Globus pallidus (tissue), 1 donor: Measurements from ENCODE around the gene UMOD.
"Not testable (repeated sequence)": the region's sequence is repeated elsewhere in the genome, so short reads cannot be mapped to it uniquely, and the experiment has no call there.

ENCODE experiments used
- DNase-seq: peaks from one replicate; pipeline ENCODE4 v3.0.0-alpha.2; 2015; ENCODE audit warnings: low spot score

UMOD gene

DNA sequence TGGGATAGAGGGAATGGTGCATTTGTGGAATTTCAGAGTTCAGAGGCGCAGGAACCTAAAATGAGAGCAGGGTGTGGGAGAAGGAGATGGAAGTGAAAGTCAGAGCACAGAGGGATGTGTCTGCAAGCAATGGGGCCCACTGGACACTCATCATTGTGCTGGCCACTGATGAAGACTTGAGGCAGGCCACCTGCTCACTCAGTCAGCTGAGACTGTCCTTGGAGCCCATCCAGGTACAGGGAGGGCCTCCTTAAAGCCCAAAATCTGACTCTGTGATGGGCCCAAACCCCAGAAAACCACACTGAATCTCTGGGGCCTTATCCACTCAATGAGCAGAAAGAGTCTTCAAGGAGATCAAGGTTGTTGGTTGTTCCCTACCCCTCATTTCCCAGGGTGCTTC, 30.8 kb downstream of the UMOD start:
- DNase-seq: no peak

DNA sequence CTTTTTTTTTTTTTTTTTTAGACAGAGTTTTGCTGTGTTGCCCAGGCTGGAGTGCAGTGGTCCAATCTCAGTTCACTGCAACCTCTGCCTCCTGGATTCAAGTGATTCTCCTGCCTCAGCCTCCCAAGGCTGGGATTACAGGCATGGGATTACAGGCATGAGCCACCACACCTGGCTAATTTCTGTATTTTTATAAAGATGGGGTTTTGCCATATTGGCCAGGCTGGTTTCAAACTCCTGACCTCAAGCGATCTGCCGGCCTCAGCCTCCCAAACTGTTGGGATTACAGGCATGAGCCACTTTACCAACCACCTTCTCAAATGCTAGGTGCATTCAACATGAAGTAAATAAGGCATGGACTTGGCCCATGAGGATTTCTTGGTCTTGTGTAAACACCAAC, 31.5 kb downstream of the UMOD start:
- DNase-seq: not testable (repeated sequence)

DNA sequence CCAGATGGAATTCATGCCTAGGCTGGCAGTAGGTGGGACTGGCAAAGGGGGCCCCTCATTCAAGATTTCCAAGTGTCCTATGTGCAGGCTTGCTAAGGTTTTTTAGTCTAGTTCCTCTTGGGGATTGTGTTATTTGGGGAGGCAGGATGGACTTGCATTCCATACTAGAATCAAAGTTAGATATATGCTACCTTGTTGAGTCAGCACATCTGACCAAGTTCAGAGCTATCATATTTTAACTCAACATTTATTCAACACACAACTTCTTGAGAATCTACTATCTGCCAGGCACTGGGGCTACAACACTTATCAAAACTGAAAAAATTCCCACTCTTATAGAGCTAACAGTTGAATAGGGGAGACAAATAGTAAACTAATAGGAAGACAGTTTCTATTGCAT, 31.9 kb downstream of the UMOD start:
- no peak for DNase-seq

DNA sequence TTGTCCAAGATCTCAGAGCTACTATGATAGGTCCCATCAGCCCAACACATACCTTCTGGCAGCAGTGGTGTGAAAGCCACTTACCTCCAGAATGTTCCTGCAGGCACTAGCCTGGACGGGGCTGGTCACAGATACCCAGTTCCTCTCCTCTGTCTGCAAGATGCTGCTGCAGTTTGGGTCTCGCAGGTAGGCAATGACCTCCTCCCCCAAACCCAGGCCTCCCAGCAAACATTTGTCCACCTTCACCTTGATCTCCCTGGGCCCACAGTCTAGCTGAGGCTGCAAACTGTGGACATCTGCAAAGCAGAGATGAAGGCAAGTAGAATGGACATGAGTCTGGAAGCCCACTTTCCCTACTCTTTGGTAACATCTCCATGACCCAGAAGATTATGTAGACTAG, 32.3 kb downstream of the UMOD start:
- DNase-seq: no peak

DNA sequence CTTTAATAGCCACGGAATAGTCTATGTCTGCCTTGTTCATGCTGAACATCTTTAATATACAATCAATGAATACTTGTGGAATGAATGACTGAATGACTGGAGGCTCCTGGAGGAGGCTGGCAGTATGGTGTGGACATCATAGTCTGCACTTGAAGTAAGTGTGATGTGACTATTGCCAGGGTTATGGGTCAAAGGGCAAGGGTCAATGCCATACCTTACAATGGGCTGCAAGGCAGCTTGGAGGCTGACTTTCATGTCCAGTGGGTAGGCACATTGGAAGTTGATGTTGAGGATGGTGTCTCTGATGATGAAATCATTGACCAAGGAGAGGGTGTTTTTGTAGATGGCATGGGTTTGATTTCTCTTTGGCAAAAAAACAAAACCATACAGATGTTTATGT, 33.1 kb downstream of the UMOD start:
- DNase-seq: no peak

DNA sequence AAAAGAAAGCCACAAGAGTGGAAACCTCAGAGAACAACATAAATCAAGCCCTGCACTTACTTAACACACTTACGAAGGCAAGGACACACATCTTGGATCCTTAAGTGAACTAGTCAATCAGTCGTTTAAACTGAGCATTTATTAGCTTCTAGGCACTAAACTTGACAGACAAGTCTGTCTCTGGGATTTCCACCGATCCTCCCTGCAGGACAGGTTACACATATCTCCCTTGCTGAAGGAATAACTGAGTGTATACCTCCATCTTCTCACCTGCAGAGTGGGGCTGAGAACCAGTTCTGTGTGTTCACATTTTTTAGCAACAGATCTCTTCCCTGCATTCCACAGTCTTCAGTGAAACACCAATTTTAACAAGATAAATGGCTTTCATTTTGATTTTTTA, 34.1 kb downstream of the UMOD start:
- DNase-seq: no peak

DNA sequence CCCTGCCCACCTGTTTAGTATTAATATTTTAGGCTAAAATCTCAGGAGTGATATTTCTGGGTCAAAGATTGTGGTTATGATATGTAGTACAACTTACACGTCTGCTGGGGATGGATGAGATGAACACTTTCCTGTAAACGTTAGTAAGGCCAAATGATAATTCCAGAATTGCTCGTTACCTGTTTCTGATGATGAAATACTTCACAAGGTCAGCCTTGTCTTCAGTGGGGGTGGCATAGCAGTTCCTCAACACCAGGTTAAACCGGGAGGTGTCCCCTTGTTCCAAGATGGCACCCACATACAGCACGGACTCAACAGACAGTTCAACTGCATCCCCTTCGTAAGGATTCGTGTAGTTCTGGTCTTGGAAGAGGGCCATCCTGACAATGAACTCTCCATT, 34.5 kb downstream of the UMOD start:
- DNase-seq: no peak

DNA sequence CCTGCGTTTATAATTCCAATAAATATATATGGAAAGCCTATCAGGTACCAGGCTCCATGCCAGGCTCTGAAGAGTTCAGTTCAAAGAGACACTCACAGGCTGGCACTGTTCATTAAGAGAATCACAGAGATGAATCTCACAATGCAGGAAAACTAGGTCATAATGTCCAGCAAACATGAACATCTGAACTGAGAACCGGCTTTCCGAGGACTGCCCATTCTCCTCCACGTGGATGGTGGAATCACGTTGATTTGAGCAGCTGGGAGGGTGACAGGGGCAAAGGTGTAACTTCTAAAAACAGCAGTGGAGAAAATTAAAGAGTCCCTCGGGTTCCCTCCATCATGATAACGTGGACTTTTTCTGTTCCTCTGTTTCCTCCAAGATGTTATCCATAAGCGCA, 35.4 kb downstream of the UMOD start:
- DNase-seq: no peak

DNA sequence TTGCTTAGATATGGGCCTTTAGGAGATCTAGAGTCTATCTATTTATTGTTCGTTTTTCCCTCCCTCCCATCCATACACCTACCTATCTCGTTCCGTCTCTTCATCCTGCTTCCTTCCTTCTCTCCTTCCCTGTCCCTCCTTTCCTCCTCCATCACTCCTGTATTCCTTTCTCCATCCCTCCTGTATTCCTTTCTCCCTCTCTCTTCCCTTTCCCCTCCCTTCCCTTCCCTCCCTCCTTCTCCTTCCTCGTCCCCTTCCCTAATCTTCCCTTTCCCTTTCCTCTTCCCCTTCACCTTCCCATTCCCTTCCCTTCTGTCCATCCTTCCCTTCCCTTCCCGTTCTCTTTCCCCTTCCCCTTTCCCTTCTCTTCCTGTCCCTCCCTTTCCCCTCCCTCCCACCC, 35.8 kb downstream of the UMOD start:
- no peak for DNase-seq

DNA sequence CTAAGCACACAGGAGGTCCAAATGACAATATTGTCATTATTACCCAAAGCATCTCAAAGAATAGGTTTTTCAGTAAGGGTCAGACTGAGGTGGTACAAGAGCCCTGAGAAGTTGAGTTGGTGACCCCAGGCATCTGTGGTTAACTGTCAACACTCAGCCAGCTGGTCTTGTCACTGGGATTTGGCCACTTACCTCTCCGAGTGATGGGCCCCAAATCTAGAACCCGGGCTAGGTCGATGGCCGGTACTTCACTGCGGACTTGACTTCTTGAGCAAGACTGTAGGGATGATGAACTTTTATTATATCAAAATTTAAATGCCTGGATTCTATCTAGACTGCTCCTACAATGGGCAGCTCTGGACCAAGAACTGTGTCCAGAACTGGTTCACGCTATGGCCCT, 36.8 kb downstream of the UMOD start:
- no peak for DNase-seq

DNA sequence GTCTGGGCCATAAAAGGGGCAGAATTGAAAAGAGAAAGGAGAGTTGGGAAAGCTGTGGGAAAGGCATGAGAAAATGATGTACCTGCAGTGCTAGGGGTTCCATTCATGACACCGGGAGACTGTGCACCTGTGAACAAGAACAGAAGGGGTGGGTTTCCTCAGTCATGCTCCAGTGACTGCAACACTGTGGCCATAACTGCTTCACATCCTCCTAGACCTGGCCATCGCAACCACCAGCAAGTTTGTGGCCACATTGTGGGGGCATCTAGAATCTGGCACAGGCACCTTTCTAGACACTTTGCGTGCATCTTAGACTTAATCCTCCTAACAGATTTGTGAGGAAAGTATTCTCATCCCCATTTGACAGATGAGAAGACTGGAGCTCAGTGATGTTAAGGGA, 37.9 kb downstream of the UMOD start:
- no peak for DNase-seq

DNA sequence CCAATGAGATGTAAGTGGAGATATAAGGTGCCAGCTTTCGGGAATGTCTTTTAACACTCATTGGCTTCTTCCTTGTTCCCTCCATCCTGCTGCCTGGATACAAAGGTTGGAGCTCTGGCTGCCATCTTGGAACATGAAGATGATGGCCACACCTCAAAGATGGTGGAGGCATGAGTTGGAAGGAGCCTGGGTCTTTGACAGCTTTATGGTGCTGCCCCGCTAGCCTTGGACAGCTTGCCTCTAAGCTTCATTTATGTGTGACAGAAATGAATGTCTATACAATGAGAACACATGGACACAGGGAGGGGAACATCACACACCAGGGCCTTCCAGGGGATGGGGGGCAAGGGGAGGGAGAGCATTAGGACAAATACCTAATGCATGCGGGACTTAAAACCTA, 38.8 kb downstream of the UMOD start:
- DNase-seq: no peak

DNA sequence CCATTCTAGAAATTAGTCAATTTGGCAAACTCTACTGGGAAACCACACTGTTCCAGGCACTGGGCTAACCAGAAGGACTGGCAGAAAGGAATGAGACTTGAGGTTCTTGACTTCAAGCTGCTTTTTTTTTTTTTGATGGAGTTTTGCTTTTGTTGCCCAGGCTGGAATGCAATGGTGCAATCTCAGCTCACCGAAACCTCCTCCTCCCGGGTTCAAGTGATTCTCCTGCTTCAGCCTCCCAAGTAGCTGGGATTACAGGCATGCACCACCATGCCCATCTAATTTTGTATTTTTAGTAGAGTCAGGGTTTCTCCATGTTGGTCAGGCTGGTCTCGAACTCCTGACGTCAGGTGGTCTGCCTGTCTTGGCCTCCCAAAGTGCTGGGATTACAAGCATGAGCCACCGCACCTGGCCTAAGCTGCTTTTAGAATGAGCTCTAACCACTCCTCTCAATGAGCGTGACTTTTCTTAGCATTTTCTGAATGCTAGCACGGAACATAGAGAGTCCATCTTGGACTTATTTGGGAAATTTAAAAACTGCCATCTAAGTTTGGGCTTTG, 39.9 kb downstream of the UMOD start:
- not testable (repeated sequence) for DNase-seq

DNA sequence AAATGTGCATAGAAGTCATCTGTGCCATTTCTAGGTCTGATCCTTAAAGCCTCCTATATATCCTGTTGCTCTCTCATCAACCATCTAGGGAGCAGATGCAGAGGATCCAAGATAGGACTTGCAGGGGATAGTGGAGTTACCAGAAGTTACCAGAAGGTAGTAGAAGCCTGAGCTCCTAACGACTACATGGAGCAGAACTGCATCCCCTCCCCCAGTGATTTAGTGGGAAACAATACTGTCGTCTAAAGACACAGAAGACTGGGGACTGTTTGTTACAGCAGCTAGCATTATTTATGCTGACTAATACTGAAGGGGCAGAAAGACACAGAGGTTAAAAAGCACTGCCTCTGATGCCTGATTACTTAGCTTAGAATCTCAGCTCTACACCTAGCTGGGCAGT, 41.0 kb downstream of the UMOD start:
- DNase-seq: no peak

DNA sequence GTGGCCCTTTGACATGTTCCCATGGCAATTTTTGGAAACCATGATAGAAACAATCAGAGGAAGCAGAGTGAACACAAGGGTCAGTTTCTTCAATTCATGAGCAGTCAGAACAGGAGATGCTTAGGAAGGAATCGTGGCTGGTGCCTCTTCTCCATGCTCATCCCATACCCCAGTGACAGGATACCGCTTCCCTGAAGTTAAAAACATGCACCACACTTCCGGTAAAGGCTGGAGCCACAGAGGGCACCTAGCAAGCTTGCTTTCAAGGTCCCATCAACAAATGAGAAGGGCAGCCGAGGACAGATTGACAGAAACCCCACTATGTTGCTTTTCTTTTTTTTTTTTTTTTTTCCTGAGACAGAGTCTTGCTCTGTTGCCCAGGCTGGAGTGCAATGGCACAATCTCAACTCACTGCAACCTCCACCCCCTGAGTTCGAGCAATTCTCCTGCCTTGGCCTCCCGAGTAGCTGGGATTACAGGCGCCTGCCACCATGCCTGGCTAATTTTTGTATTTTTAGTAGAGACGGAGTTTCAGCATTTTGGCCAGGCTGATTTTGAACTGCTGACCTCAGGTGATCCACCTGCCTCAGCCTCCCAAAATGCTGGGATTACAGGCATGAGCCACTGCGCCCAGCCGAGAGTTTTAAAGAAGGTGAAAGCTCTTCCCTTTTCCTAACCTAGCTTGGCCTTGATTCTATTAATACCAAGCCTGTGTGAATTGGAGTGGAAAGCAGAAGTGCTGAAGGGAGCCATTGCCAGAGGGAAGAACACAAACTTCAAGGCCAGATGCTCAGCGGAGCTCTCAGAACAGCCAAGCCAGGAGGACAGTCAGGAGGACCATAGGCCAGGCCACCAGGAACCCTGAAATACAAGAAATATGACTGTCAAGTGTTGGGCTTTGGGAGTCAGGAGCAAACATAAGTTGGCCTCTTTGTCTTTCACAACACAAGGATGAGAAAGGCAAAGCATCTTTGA, 41.8 kb downstream of the UMOD start:
- DNase-seq: no peak

DNA sequence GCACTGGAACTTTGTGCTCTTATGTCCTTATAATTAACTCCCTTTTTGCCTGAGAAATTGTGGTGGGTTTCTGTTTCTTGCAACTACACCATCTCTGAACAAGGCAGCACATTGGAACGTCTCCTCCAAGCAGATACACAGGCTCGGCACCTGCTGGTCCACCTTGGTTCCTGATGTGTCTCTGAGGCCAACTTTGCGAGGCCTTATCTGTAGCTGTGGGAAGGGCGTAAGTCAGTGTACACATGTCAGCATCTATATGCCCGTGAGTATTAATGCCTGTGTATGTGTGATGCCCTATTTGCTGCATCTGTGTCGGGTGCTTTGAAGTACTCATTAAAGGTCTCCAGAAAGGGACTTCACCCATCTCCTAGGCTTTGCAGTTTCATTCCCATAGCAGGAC, 42.7 kb downstream of the UMOD start:
- DNase-seq: no peak

DNA sequence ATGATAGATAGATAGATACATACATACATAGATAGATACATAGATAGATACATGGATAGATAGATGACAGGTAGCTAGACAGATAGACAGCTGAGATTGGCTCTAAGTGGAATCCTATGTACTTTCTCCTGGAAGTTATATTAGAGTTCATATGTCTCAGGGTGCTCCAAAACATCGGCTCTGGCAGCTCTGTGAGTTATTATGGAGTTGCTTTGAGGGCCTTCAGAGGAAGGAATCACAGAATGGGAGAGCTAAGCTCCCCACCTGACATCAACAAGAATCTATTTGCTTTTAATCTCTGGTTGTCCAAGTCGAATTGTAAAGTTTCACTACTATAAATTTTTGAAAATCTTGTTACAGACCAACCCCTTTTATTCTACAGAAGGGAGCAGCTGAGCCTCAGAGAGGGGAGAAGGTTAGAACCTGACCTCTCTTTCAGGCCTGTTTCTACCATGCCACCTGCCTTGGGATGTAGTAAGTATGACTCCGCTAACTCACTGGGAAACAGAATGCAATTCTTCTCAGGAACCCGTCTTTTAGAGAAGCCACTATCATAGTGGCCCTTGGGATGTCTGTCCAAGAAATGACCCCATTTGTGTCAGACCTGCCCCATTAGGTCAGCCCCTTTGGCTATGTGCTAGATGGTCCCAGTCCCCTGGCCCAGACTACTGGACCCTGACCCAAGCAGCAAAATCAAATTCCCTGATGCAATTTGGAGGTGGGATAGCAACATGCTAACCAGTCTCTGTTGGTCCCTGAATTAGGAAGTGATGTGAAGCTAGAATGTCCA, 43.5 kb downstream of the UMOD start:
- no peak for DNase-seq

DNA sequence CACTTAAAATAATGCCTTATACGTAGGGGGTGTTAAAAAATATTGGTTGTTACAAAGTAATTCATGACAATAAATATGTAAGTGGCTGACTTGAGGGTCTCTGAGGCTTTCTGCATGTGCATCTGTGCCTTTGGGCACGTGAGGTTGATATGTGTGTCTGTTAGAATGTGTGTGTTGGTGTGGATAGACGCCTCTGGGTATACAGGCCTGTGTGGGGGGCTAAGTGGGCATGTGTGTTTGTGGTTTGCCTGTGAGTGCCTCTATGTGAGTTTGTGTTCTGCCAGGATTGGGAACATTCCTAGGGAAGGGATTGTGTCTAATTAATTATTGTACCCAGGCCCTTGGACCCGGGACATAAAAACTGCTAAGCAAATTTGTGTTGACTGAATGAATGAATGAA, 44.2 kb downstream of the UMOD start:
- DNase-seq: no peak

DNA sequence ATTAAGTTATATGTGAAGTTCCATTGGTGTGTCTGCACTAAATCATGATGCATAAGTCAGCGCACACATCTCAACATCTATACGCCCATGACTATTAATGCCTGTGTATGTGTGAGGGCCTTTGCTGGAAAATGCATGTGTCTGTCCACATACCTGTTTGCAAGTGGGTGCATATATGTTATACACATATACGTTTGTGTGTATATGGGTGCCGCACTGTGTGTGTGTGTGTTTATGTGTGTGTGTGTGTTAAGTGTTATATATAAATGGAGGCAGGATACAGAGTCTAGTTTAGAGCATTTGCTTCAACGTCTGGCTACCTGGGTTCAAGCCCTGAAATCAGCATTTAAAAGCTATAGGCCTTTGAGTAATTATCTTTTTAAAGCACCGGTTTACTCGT, 44.7 kb downstream of the UMOD start:
- no peak for DNase-seq

DNA sequence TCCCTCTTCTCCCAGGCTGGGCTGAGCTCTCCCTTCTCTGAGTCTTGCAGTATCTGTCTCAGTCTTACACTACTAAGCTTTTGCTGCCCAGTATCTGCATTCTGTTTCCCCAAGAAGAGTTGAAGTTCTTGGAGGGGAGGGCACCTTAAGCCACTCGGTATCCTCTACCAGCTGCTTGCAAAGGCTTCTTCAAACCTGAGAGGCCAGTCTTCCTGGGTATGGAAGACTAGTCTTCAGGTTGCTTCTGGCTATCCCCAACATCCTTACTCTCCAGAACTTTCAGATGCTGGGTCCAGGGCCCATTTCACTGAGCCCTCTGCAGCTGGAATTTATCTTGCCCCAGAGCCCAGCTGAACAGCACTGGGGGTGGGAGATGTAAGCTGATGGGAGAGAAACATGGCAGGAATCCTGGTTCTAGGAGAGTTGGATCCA, 45.3 kb downstream of the UMOD start:
- DNase-seq: no peak

DNA sequence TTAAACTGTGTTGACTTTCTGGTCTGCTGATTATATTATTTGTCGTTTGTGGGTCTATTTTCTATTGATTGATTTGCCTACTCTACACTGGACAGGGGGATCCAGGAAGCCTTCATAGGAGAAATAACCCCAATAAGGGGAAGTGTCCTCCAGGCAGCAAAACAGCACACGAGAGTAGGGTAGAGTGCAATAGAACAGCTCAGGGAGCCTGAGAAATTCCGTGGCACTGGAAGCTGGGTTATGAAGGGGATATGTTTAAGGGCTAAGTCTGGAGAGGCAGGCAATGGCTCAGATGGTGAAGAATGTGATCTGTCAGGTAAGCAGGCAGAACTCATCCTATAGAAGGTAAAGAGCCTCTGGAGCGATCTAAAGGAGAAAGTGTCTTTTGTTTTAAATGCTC, 46.1 kb downstream of the UMOD start:
- no peak for DNase-seq

DNA sequence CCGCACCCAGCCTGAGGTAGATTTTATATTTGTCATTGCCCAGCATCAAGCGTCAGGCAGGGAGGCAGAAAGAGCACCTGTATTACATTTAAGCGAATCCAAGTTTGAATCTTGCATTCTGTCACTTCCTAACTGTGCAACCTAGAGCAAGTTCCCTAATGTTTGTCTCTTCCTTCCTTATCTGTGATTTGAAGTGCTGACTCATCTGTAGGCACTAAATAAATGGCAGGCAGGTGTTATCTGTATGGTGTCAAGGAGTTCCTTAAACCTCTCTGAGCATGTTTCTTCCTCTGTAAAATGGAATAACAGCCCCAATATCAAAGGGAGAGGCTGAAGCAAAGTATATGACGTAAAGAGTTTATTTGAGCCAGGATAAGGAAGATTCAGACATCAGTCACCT, 49.5 kb downstream of the UMOD start:
- no peak for DNase-seq

DNA sequence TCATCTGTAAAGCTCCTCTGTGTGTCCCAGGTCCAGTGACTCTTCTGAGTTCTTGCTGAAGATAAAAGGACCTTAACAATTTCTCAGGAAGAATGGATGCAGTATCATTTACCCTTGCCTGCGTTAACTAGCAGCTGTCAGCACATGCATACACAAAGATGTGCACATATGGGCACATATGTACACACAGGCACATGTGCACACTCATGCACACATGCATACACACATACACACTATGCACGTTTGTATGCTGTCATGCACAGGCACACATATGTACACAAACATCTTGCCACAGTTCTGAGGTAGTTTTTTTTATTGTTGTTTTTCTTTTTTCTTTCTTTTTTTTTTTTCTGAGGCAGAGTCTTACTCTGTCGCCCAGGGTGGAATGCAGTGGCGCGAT, 50.1 kb downstream of the UMOD start:
- no peak for DNase-seq
